IPS-11a (cell line): ENCODE data around the gene DVL1.

Experiments
- H3K4me3 ChIP-seq: one replicate; pipeline ENCODE4 v1.5.1; 2013; ENCODE audit warnings: low read depth, low read length, control low read depth

Gene DVL1

DNA sequence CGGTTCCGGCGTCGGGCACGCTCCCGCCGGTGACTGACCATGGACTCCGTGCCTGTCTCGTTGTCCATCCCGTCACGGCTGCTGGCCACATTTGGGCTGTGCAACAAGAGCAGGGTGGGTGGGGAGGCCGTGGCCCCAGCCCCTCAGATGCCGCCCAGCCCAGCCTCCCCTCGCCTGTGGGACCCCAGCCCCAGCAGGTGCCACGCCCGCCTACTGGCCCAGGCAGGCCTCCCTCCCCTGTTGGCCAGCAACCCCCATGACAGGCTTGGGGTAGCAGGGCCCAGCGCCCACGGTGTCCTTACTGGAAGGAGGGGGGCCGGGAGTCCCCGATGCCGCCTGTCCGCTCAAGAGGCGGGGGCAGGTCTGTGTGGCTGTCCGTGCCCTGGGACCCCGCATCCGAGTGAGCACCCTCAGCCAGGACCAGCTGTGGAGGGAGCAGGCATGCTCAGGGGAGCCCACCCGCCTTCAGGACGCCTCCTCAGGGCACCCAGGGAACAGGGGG lies 7.1 kb downstream of the DVL1 start:
- H3K4me3 ChIP-seq: no peak overlapping the region

- no peak overlapping the region for H3K4me3 ChIP-seq
Measured at GRCh38 chr1:1341549-1342021, 7.6 kb downstream of the DVL1 start.

- no peak overlapping the region for H3K4me3 ChIP-seq
Measured at GRCh38 chr1:1340791-1341548, 8.2 kb downstream of the DVL1 start.

- H3K4me3 ChIP-seq: no peak overlapping the region
Measured at GRCh38 chr1:1340185-1340584, 9.0 kb downstream of the DVL1 start.

GRCh38 chr1:1338278-1338677 lies 10.9 kb downstream of the DVL1 start:
- H3K4me3 ChIP-seq: no peak overlapping the region

DNA sequence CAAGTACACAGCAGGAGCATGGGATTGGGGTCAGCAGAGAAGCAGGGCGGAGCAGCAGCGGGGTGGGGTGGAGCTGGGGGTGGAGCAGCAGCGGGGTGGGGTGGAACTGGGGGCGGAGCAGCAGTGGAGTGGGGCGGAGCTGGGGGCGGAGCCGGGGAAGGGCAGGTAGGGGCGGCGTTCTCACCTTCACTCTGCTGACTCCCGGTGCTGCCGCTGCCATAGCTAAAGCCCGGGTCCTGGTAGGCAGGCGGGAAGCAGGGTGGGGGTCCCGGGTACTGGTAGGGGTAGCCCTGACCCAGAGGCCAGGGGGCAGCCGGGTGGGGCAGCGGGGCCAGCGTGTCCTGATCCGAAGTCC lies 11.4 kb downstream of the DVL1 start:
- H3K4me3 ChIP-seq: no peak overlapping the region

DNA sequence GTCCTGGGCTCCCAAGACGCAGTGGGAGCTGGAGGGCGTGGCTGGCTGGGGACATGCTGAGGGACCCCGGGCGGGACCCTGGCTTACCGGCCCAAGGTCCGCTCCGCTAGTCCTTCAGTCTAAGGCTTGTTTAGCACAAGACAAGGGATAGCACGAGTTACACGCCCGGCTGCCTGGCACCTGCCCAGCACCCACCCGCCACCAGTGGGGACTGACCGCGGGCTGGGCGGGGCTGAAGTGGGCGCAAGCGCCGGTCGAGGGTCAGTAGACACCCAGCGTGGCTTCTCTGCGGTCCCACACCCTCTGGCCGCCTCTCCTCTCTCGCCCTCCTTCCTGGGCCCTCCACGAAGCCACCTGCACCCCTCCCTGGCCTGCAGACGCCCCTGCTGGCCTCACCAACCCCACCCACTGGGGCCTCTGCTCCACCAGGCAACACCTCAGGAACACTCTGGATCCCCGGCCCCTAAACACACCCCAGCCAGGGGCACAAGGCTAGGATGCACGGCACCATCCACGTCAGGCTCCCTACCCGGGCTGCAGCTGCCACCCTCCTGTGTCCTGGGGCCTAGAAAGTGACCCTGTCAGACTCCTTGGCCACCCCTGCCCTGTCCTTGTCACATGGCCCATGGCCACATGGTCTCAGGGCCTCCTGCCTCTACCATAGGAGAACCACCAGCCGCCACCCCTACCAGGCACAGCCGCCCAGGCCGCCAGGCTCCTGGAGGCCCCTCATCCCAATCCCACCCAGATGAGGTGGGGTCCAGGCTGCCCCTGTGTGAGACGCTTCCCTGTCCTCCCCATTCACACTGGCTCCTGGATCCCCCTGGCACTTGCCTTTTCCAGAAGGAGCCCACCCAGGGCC lies 12.1 kb downstream of the DVL1 start:
- no peak overlapping the region for H3K4me3 ChIP-seq

DNA sequence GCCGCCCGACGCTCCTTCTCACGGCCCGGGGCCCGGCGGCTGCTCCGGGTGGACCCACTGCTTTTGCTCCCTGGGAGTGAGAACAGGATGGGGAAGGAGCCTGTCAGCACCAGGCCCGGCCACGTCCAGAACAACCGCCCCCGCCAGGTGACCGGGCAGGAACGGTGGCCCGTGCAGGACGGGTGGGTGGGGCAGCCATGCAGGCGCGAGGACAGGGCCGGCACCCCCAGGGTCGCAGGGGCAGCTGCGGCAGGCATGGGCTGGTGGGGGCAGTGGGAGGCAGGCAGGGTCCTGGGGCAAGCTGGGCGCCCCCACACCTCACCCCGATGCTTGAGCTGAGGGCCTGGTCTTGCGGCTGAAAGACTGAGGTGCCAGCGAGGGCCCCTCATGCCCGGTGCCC lies 12.8 kb downstream of the DVL1 start:
- H3K4me3 ChIP-seq: no peak overlapping the region

DNA sequence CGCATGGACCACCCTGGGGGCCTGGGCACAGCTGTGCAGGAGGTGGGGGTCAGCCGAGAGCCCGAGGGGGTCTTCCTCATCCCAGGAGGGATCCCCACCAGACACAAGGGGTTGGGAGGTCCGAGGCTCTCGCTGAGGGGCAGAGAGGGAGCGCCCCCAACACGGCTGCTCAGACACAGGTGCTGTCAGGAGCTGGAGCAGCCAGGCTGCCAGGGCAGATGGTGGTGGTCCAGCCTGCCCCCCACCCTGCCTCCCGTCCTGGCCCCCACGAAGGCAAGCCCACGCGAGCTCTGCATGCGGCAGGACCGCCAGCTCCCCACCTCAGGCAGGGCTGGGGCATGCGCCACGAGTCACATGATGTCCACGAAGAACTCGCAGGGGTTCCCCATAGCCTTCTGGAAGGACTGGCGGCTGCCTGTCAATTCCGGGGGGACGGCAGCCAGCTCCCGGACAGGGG lies 13.4 kb downstream of the DVL1 start:
- H3K4me3 ChIP-seq: no peak overlapping the region

DNA sequence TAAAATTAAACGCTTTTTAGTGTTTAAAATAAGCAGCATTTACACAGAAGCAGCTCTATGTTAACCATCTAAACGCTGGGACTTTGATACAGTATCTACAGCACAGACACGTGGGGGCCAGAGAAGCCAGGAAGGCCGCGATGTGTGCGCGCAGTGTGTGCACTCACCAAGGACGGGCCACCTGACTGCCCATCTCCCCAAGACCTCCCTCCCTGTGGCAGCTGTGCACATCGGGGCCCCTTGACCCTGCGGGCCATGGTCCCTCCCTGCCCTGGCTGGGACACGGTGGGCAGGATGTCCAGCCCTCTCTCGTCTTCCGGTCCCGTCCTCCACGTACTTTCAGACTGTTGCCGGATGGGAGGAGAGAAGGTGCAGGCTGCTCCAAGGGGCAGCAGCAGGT lies 13.9 kb downstream of the DVL1 start:
- H3K4me3 ChIP-seq: no peak overlapping the region

GRCh38 chr1:1334835-1335234 lies 14.4 kb downstream of the DVL1 start:
- no peak overlapping the region for H3K4me3 ChIP-seq

DNA sequence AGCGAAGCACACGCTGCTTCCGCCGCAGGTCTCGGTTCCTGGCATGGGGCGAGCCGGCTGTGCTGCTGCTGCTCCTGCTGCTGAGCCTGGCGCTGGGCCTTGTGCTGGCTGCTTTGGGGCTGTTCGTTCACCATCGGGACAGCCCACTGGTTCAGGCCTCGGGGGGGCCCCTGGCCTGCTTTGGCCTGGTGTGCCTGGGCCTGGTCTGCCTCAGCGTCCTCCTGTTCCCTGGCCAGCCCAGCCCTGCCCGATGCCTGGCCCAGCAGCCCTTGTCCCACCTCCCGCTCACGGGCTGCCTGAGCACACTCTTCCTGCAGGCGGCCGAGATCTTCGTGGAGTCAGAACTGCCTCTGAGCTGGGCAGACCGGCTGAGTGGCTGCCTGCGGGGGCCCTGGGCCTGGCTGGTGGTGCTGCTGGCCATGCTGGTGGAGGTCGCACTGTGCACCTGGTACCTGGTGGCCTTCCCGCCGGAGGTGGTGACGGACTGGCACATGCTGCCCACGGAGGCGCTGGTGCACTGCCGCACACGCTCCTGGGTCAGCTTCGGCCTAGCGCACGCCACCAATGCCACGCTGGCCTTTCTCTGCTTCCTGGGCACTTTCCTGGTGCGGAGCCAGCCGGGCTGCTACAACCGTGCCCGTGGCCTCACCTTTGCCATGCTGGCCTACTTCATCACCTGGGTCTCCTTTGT lies 15.5 kb downstream of the DVL1 start:
- H3K4me3 ChIP-seq: no peak overlapping the region

GRCh38 chr1:1332774-1333480 lies 16.3 kb downstream of the DVL1 start:
- no peak overlapping the region for H3K4me3 ChIP-seq

- H3K4me3 ChIP-seq: no peak overlapping the region
Measured at GRCh38 chr1:1332031-1332755, 17.0 kb downstream of the DVL1 start.

DNA sequence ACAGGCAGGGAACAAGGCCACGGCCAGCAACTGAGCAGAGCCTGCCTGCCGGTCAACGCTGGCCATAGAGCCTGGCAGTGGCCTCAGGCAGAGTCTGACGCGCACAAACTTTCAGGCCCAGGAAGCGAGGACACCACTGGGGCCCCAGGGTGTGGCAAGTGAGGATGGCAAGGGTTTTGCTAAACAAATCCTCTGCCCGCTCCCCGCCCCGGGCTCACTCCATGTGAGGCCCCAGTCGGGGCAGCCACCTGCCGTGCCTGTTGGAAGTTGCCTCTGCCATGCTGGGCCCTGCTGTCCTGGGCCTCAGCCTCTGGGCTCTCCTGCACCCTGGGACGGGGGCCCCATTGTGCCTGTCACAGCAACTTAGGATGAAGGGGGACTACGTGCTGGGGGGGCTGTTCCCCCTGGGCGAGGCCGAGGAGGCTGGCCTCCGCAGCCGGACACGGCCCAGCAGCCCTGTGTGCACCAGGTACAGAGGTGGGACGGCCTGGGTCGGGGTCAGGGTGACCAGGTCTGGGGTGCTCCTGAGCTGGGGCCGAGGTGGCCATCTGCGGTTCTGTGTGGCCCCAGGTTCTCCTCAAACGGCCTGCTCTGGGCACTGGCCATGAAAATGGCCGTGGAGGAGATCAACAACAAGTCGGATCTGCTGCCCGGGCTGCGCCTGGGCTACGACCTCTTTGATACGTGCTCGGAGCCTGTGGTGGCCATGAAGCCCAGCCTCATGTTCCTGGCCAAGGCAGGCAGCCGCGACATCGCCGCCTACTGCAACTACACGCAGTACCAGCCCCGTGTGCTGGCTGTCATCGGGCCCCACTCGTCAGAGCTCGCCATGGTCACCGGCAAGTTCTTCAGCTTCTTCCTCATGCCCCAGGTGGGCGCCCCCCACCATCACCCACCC lies 17.9 kb downstream of the DVL1 start, which contains the start of gene TAS1R3:
TSS of gene TAS1R3 (plus strand) at position 213 of the 898 bp plus-strand sequence. CDS start at position 279, 66 bp downstream.
- no peak within 1 kb of the TSS for H3K4me3 ChIP-seq

- H3K4me3 ChIP-seq: no peak overlapping the region
Measured at GRCh38 chr1:1330366-1331067, 18.7 kb downstream of the DVL1 start.

- H3K4me3 ChIP-seq: no peak overlapping the region
Measured at GRCh38 chr1:1329304-1330210, 19.7 kb downstream of the DVL1 start.
